Liver (tissue), 2 donors: ENCODE data around the gene ERC2.

Experiments
- RAD21 ChIP-seq, 2 donors: IDR thresholded peaks; 2 replicates each; pipeline ENCODE4 v1.6.1; 2016; ENCODE audit warnings: antibody characterized with exemption in 2 of 2, mild to moderate bottlenecking in 2 of 2
- TAF1 ChIP-seq: conservative IDR thresholded peaks from 2 replicates; pipeline ENCODE4 v1.6.1; 2016; ENCODE audit warnings: antibody characterized with exemption, mild to moderate bottlenecking
- donor health status: healthy.

DNA sequence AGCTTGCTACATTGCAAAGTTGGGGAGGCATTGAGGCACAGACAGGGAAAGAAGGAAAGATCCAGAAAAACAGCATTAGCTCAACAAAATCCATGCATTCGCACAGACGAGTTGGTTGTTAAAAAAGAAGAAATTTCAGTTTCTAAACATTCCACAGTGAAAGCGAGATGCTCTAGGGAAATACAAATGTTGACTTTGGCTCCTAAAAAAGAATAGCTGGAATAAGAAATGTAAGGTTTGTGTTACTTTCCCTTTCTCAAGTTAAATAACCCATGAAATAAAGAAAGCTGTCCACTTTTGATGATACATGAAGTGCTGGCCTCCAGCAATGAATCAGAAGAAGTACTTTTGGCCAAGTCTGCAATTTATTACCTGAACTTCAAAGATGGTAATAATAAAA lies 465.1 kb downstream of the ERC2 start:
- TF ChIP-seq RAD21 (IDR thresholded peaks at IDR 0.05) (no peak), TAF1 (no peak)
